NB4 (cell line): ENCODE data around the gene MCC.

ENCODE experiments used
- MAX ChIP-seq: IDR thresholded peaks from 2 replicates; pipeline ENCODE4 v1.6.1; 2011; ENCODE audit warnings: low read depth, low read length
- POLR2A ChIP-seq: IDR thresholded peaks from 2 replicates; pipeline ENCODE4 v1.6.1; 2011; ENCODE audit warnings: mild to moderate bottlenecking; ENCODE audit not compliant: insufficient read length; ENCODE audit errors: extremely low read depth
- TF ChIP-seq, protein P1 (sequence below): IDR thresholded peaks from one replicate; pipeline ENCODE4 v1.5.1; 2012; ENCODE audit warnings: low read depth, low read length

DNA sequence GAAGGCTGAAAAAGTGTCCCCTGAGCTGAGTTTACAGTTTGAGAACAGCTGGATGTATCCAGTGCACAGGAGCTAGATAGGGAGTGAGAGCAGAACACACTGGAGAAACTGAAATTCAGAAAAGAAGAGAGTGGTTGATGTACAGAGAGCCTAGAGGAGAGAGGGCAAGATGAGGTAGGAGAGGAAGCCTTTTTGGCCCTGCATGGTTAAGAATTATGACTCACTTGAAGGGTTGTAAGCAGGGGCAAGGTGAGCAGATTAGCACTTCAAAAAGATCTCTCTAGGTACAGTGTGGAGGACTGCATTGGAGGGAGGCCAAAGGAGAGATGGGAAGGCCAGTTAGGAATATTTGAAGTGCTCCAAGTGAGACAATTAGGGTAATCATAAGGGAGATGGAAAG is 25.2 kb downstream of the MCC start:
- no peak for TF ChIP-seq POLR2A
- TF ChIP-seq MAX, result no peak
- TF ChIP-seq, protein P1, sequence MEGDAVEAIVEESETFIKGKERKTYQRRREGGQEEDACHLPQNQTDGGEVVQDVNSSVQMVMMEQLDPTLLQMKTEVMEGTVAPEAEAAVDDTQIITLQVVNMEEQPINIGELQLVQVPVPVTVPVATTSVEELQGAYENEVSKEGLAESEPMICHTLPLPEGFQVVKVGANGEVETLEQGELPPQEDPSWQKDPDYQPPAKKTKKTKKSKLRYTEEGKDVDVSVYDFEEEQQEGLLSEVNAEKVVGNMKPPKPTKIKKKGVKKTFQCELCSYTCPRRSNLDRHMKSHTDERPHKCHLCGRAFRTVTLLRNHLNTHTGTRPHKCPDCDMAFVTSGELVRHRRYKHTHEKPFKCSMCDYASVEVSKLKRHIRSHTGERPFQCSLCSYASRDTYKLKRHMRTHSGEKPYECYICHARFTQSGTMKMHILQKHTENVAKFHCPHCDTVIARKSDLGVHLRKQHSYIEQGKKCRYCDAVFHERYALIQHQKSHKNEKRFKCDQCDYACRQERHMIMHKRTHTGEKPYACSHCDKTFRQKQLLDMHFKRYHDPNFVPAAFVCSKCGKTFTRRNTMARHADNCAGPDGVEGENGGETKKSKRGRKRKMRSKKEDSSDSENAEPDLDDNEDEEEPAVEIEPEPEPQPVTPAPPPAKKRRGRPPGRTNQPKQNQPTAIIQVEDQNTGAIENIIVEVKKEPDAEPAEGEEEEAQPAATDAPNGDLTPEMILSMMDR, result no peak
